Heart left ventricle (tissue), 13 donors: Measurements from ENCODE around the gene PLPPR3.

ENCODE experiments used
- CTCF ChIP-seq, 12 donors: fragments of 200-600 bp; sonication (generic) in 4 of 12; IDR thresholded peaks; one replicate each; pipeline versions ENCODE4 v1.5.0 to v1.8.0; 2018 to 2022; ENCODE audit warnings: antibody characterized with exemption in 12 of 12, mild to moderate bottlenecking in 5 of 12
- POLR2A ChIP-seq, 2 donors: fragments of 450-650 bp; IDR thresholded peaks; one replicate each; pipeline ENCODE4 v1.6.1; 2017; ENCODE audit warnings: antibody characterized with exemption in 2 of 2, mild to moderate bottlenecking in 2 of 2, moderate library complexity in 2 of 2
- donor health status: ischemic (EF 13 %, LVEDD 7.1; RV severe dilation, severe dysfunction).
- donor health status: DM: no; HTN: yes; CAD: no.
- donor health status: DM: no; HTN: no; CAD: no.
- donor health status: ischemic (EF 25% LVEDD 6.9; RV normal size, moderate dysfunction).
- donor health status: ischemic (EF 25% LVEDD 5.7; RV mildly dilated, moderate dysfunction).
- donor health status: ischemic (EF 35%, LVEDD 5.7; RV mildly dilated, moderate dysfunction).
- donor health status: nonischemic (EF 11% LVEDD 7.7; RV severe dilation, severe dysfunction).
- donor health status: DM: yes; HTN: yes; CAD: no.
- donor health status: PGD.
- donor health status: ischemic (EF 29% LVEDD 5.4; RV normal size, mild dysfunction).
- donor health status: nonischemic (EF 23%, LVEDD 6.1; RV moderate dilation, normal function).

- TF ChIP-seq CTCF (IDR thresholded peaks at IDR 0.05), result no peak
- no peak for TF ChIP-seq POLR2A (IDR thresholded peaks at IDR 0.05)
These were observed 40.8 kb downstream of the PLPPR3 start for GRCh38 chr19:780935-781334.
